IgD-negative memory B cell (primary cell): ENCODE results near the gene ALDOC. TPM values are rescaled to one million over a fixed set of nuclear protein-coding genes. Genes with fewer than 3 reads are reported as not detected.

Source experiments
- H3K27ac Mint-ChIP-seq, 3 donors: one replicate each; pipeline ENCODE4 v1.8.0; 2020 to 2022; ENCODE audit warnings: mild to moderate bottlenecking in 3 of 3, mixed read lengths in 3 of 3, moderate library complexity in 1 of 3
- H3K27me3 Mint-ChIP-seq: one replicate; pipeline ENCODE4 v1.8.0; 2021; ENCODE audit warnings: mixed read lengths
- H3K36me3 Mint-ChIP-seq: one replicate; pipeline ENCODE4 v1.8.0; 2020; ENCODE audit warnings: mild to moderate bottlenecking, mixed read lengths
- H3K4me1 Mint-ChIP-seq, 3 donors: one replicate each; pipeline ENCODE4 v1.8.0; 2020 to 2022; ENCODE audit warnings: mixed read lengths in 3 of 3, mild to moderate bottlenecking in 1 of 3
- H3K4me3 Mint-ChIP-seq, 4 donors: one replicate each; pipeline ENCODE4 v1.8.0; 2020 to 2022; ENCODE audit warnings: mild to moderate bottlenecking in 4 of 4, mixed read lengths in 4 of 4, moderate library complexity in 3 of 4
- H3K9me3 Mint-ChIP-seq, 3 donors: one replicate each; pipeline ENCODE4 v1.8.0; 2020 to 2021; ENCODE audit warnings: mixed read lengths in 3 of 3, mild to moderate bottlenecking in 1 of 3
- polyA plus RNA-seq: library from polyadenylated mRNA; unstranded; fragments of 300-500 nt; fragmentation: Illumina TruSeq; gene quantifications from one replicate; pipeline ENCODE4 v1.2.3, GENCODE V29; 2021

The ALDOC gene
- polyA plus RNA-seq, 1 donor from 2014 or later: 28.0 TPM

DNA sequence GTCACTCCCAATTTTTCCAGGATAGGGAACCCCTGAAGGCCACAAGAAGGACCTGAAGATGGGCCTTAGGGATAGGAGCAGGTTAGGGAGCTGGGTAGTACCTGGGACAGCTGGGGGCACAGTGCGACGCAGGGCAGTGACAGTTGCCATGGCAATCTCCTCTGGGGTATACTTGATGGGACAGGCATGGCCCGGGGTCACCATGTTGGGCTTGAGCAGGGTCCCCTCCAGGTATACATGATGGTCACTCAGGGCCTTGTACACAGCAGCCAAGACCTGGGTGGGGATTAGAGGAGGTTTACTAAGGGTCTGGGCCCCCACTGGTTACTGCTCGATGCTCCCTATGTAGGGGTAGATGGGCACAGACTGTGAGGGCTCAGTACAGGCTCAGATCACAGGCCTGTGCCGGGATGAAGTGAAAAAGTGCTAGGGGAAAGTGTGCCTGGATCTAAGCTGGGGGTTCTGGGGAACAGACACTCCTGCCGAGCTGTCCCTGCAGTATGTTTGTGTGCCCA is 2.7 kb downstream of the ALDOC start:
- Mint-ChIP-seq H3K9me3 (no peaks in the 10 kb centered on the region), H3K27me3 (no peaks in the 10 kb centered on the region), H3K4me3 (peak overlapping the region in 3 of 4 donors; percentile 41 to 99 (median 54)), H3K36me3 (no peaks in the 10 kb centered on the region), H3K27ac (no peak overlapping the region), H3K4me1 (peaks cover 24 to 38% (median 27%) of the 10 kb centered on the region in 3 donors)

DNA sequence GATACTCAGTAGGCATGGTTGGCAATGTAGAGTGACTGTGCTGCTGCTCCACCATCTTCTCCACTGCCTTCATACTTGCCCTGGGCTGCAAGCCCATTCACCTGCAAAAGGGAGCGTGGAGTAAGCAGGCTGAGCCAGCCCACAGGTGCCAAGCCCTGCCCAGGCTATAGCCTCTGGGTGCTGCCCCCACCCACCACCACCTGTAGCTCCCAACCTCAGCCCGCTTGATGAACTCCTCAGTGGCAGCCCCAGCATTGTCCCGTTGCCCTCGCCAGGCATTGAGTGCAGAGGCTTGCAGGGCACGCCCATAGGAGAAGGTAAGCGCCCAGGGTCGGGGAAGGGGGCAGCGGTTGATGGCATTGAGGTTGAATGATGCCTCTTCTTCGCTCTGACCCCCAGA is 3.2 kb downstream of the ALDOC start:
- H3K27me3 Mint-ChIP-seq: no peaks in the 10 kb centered on the region
- peak overlapping the region in 1 of 4 donors; percentile 99 for H3K4me3 Mint-ChIP-seq
- no peak overlapping the region for H3K27ac Mint-ChIP-seq
- H3K36me3 Mint-ChIP-seq: peaks cover under 1% of the 10 kb centered on the region
- no peaks in the 10 kb centered on the region for H3K9me3 Mint-ChIP-seq
- H3K4me1 Mint-ChIP-seq: peaks cover 27 to 41% (median 29%) of the 10 kb centered on the region in 3 donors

DNA sequence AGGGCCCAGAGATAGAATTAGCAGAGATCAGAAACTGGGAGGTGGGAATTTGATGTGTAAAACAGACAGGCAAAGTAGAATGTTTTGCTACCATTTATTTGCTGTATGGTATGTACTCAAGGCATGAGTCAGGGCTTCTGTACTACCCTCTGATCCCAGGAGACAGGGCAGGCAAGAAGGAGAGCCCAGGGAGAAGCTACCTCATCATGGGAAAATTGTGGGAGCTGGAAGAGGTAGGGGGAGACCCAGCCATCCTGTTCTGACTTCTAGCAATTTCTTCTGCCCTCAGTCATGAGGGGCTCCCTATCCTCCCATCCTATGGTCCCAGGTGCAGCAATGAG is 3.7 kb downstream of the ALDOC start:
- Mint-ChIP-seq H3K4me3 (peak overlapping the region in 2 of 4 donors; percentile 25 to 99), H3K4me1 (peaks cover 31 to 44% (median 32%) of the 10 kb centered on the region in 3 donors), H3K36me3 (peaks cover 4% of the 10 kb centered on the region), H3K9me3 (no peaks in the 10 kb centered on the region), H3K27ac (peak overlapping the region in 1 of 3 donors; percentile 95), H3K27me3 (no peaks in the 10 kb centered on the region)

DNA sequence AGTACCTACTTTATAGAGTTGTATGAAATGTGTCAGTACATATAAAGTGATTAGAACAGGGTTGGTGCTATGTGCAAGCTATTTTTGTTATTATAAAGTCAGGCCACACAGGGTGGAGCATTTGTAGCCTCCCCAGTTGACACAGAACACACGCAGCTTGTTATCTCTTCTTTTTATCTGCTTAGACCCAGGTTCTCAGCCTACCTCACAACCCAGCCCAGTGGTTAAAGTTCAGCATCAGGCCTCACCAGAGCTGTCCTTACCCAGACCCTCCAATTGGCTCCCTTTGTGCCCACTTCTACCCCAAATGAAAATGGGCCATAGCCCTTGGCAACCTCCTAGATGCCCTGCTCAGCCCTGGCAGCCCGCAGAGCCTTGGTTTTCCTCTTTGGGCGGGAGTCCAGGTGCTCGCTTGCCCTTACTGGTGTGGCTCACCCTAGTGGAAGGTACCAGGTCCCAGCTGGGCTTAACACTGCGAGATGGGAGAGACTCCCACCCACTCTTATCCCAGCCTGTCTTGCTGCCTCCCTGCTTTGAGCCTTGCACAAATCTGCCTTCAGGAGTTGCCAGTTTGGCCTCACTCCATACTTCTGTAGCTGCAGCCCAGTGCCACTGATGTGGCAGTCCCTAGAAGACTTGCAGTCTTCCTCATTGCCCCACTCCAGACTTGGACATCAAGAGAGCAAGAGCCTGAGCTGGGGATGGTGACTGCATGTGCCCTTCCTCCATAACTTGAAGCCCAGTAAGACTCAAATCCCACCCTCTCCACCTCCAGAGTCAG is 4.2 kb downstream of the ALDOC start:
- peak overlapping the region; percentile 94 to 96 (median 95) for H3K27ac Mint-ChIP-seq
- peak overlapping the region; percentile 93 to 99 (median 98) for H3K4me3 Mint-ChIP-seq
- no peaks in the 10 kb centered on the region for H3K27me3 Mint-ChIP-seq
- no peaks in the 10 kb centered on the region for H3K9me3 Mint-ChIP-seq
- peaks cover 35 to 48% (median 38%) of the 10 kb centered on the region in 3 donors for H3K4me1 Mint-ChIP-seq
- peaks cover 4% of the 10 kb centered on the region for H3K36me3 Mint-ChIP-seq

GRCh38 chr17:28571361-28572122 is 5.2 kb downstream of the ALDOC start, which contains the start of gene PIGS:
Gene PIGS, minus strand, starts transcription at chr17:28571524. Its CDS starts 28 bp downstream, at chr17:28571496.
- Mint-ChIP-seq H3K27me3 (no peaks in the 10 kb centered on the region), H3K27ac (peak within 1 kb of the TSS; percentile 94 to 96 (median 95)), H3K4me1 (peaks cover 37 to 46% (median 38%) of the 10 kb centered on the region in 3 donors), H3K9me3 (no peaks in the 10 kb centered on the region), H3K4me3 (peak within 1 kb of the TSS; percentile 93 to 99 (median 98)), H3K36me3 (peaks cover 4% of the 10 kb centered on the region)

- Mint-ChIP-seq H3K9me3 (no peaks in the 10 kb centered on the region), H3K4me3 (peak overlapping the region; percentile 93 to 99 (median 98)), H3K27ac (peak overlapping the region; percentile 94 to 96 (median 95)), H3K36me3 (peaks cover 4% of the 10 kb centered on the region), H3K27me3 (no peaks in the 10 kb centered on the region), H3K4me1 (peaks cover 32 to 46% (median 35%) of the 10 kb centered on the region in 3 donors)
Measured at GRCh38 chr17:28570716-28571360, 5.9 kb downstream of the ALDOC start.

- Mint-ChIP-seq H3K9me3 (no peaks in the 10 kb centered on the region), H3K27me3 (no peaks in the 10 kb centered on the region), H3K27ac (peak overlapping the region in 1 of 3 donors; percentile 7), H3K36me3 (peaks cover 4% of the 10 kb centered on the region), H3K4me1 (peaks cover 35 to 51% (median 40%) of the 10 kb centered on the region in 3 donors), H3K4me3 (peak overlapping the region; percentile 63 to 99 (median 98))
Measured at GRCh38 chr17:28569446-28569845, 7.2 kb downstream of the ALDOC start.

GRCh38 chr17:28567604-28568003 is 9.1 kb downstream of the ALDOC start:
- Mint-ChIP-seq H3K27ac (peak overlapping the region; percentile 4 to 70 (median 36)), H3K27me3 (no peaks in the 10 kb centered on the region), H3K36me3 (peaks cover 4% of the 10 kb centered on the region), H3K4me3 (peak overlapping the region; percentile 56 to 88 (median 72)), H3K4me1 (peaks cover 37 to 46% (median 44%) of the 10 kb centered on the region in 3 donors), H3K9me3 (no peaks in the 10 kb centered on the region)

GRCh38 chr17:28563475-28563874 is 13.2 kb downstream of the ALDOC start:
- peaks cover 10% of the 10 kb centered on the region for H3K36me3 Mint-ChIP-seq
- no peak overlapping the region for H3K4me3 Mint-ChIP-seq
- H3K27me3 Mint-ChIP-seq: no peaks in the 10 kb centered on the region
- H3K9me3 Mint-ChIP-seq: no peaks in the 10 kb centered on the region
- peaks cover 16 to 23% (median 21%) of the 10 kb centered on the region in 3 donors for H3K4me1 Mint-ChIP-seq
- peak overlapping the region in 1 of 3 donors; percentile 59 for H3K27ac Mint-ChIP-seq

DNA sequence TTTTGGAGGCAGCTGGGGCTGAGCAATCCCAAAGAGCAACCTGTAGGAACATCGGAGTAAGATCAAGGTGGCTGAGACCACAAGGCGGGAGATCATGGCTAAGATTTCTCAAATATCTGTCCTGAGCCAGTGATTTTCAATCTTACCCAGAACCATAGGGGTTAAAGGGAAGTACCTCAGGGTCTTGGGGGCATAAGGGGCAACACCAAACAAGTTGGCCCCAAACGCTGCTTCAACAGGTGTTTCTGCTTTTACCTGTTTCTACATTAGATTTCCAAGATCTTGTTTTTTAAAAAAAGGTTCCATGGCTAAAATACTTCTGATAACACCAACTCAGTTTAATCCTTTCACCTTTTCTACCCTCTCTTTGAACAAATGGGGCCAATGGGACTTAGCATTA is 21.7 kb downstream of the ALDOC start:
- H3K9me3 Mint-ChIP-seq: no peaks in the 10 kb centered on the region
- peak overlapping the region in 1 of 3 donors; percentile 43 for H3K27ac Mint-ChIP-seq
- H3K4me1 Mint-ChIP-seq: peaks cover 18 to 24% (median 24%) of the 10 kb centered on the region in 3 donors
- peak overlapping the region in 1 of 4 donors; percentile 71 for H3K4me3 Mint-ChIP-seq
- H3K36me3 Mint-ChIP-seq: peaks cover 10% of the 10 kb centered on the region
- H3K27me3 Mint-ChIP-seq: no peaks in the 10 kb centered on the region

DNA sequence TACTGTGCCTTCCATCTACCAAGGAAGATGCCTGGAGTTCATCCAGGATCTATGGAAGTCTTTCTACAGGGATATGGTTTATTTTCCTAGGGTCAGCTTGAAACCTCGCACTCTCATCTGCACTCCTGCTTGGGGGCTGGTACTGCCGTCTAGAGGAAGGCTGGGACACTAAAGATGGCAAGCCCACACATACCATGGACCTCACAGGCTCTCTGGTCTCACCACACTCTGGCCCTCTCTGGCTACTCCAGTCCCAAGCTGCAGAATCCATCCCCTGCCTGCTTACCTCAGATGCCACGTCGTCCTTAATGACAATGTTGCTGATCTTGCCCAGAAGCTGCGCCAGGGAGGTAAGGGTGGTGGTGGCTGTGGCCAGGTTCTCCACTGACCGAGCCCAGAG is 22.1 kb downstream of the ALDOC start:
- Mint-ChIP-seq H3K9me3 (no peaks in the 10 kb centered on the region), H3K27me3 (no peaks in the 10 kb centered on the region), H3K36me3 (peaks cover 10% of the 10 kb centered on the region), H3K4me3 (peak overlapping the region in 2 of 4 donors; percentile 60 to 71), H3K27ac (peak overlapping the region in 2 of 3 donors; percentile 43 to 82), H3K4me1 (peaks cover 22 to 28% (median 27%) of the 10 kb centered on the region in 3 donors)

DNA sequence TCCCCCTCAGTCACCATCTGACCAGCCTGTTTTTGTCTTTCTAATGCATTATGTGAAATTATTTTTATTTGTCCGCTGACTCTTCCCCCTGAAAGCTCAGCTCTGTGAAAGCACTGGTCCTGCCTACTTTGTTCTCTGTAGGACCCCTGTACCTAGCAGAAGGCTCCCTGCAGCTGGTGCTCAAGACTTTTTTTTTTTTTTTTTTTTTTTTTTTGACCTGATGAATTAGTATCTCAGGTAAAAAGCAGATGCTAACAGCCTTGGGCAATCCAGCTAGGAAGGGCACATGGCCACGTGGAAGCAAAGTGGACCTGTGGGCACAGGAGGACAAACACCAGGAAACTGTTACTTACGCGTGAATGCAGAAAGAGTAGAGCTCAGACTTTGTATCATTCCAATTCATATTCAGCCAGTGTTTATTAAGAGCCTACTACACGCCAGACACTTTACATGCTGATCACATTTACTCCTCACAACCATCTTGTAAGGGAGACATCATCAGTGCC is 23.6 kb downstream of the ALDOC start:
- Mint-ChIP-seq H3K9me3 (no peaks in the 10 kb centered on the region), H3K4me1 (peaks cover 36 to 43% (median 40%) of the 10 kb centered on the region in 3 donors), H3K36me3 (peaks cover 7% of the 10 kb centered on the region), H3K27me3 (no peaks in the 10 kb centered on the region), H3K4me3 (peak overlapping the region; percentile 52 to 96 (median 87)), H3K27ac (peak overlapping the region; percentile 16 to 90 (median 36))

- Mint-ChIP-seq H3K27me3 (no peaks in the 10 kb centered on the region), H3K4me1 (peaks cover 42 to 48% (median 45%) of the 10 kb centered on the region in 3 donors), H3K36me3 (peaks cover 8% of the 10 kb centered on the region), H3K27ac (peak within 1 kb of the TSS; percentile 90 to 96 (median 90)), H3K9me3 (no peaks in the 10 kb centered on the region), H3K4me3 (peak within 1 kb of the TSS; percentile 77 to 99 (median 92))
Measured at GRCh38 chr17:28552176-28552999, 24.3 kb downstream of the ALDOC start, which contains the start of gene UNC119. Gene UNC119, minus strand, starts transcription at chr17:28552624. Its CDS starts 67 bp downstream, at chr17:28552557.
